Breast epithelium (tissue), 3 donors: ENCODE measurements around the gene BCL2L11.

Experiments
- CTCF ChIP-seq, 3 donors: fragments of 450-650 bp; IDR thresholded peaks; one replicate each; pipeline ENCODE4 v1.5.1; 2016 to 2017; ENCODE audit warnings: antibody characterized with exemption in 3 of 3, mild to moderate bottlenecking in 3 of 3, moderate library complexity in 3 of 3
- POLR2A ChIP-seq: fragments of 450-650 bp; IDR thresholded peaks from one replicate; pipeline ENCODE4 v1.6.1; 2016; ENCODE audit warnings: antibody characterized with exemption, mild to moderate bottlenecking, moderate library complexity
- POLR2AphosphoS5 ChIP-seq, 3 donors: sonication (generic); formaldehyde crosslinking; IDR thresholded peaks; one replicate each; pipeline ENCODE4 v1.6.1; 2017; ENCODE audit warnings: antibody characterized with exemption in 3 of 3

- no peak for TF ChIP-seq POLR2AphosphoS5 (IDR thresholded peaks at IDR 0.05)
- no peak for TF ChIP-seq CTCF (IDR thresholded peaks at IDR 0.05)
- no peak for TF ChIP-seq POLR2A
Observed at GRCh38 chr2:111168528-111169239, 48.0 kb downstream of the BCL2L11 start.
